Brain microvascular endothelial cell (primary cell): ENCODE data around the gene SWT1.

Experiments used
- DNase-seq: peaks from one replicate; pipeline ENCODE4 v3.0.0-alpha.2; 2020
- H3K27ac ChIP-seq: fragments of 250-450 bp; sonication (Bioruptor Pico); 2 replicates; pipeline ENCODE4 v1.5.1; 2020; ENCODE audit warnings: mild to moderate bottlenecking, moderate library complexity
- H3K27me3 ChIP-seq: fragments of 250-450 bp; sonication (Bioruptor Pico); replicated peaks from 2 replicates; pipeline ENCODE4 v1.5.1; 2020; ENCODE audit warnings: mild to moderate bottlenecking
- H3K36me3 ChIP-seq: fragments of 250-450 bp; sonication (Bioruptor Pico); replicated peaks from 2 replicates; pipeline ENCODE4 v1.5.1; 2020; ENCODE audit warnings: mild to moderate bottlenecking
- H3K4me3 ChIP-seq: 2 replicates; pipeline ENCODE4 v1.5.1; 2011; ENCODE audit warnings: low read depth, mild to moderate bottlenecking, control low read depth, low read length, moderate library complexity
- in situ Hi-C: cut with HindIII; loops from 2 replicates; pipeline ENCODE4 v1.10.0; 2017; ENCODE audit warnings: low sequenced_read_pairs, low pct_ligation_motif_present
- TF ChIP-seq, protein P1 (sequence below): IDR thresholded peaks from 2 replicates; pipeline ENCODE4 v1.5.1; 2011; ENCODE audit warnings: low read depth, mild to moderate bottlenecking, moderate library complexity, low read length, control low read depth, inconsistent platforms; ENCODE audit errors: missing control alignments

The SWT1 gene

GRCh38 chr1:185129708-185130107 lies 27.3 kb upstream of the SWT1 start:
- Histone ChIP-seq H3K4me3 (no peak overlapping the region), H3K27me3 (no peaks in the 10 kb centered on the region), H3K27ac (no peak overlapping the region), H3K36me3 (peaks cover 2% of the 10 kb centered on the region)
- TF ChIP-seq, protein P1, sequence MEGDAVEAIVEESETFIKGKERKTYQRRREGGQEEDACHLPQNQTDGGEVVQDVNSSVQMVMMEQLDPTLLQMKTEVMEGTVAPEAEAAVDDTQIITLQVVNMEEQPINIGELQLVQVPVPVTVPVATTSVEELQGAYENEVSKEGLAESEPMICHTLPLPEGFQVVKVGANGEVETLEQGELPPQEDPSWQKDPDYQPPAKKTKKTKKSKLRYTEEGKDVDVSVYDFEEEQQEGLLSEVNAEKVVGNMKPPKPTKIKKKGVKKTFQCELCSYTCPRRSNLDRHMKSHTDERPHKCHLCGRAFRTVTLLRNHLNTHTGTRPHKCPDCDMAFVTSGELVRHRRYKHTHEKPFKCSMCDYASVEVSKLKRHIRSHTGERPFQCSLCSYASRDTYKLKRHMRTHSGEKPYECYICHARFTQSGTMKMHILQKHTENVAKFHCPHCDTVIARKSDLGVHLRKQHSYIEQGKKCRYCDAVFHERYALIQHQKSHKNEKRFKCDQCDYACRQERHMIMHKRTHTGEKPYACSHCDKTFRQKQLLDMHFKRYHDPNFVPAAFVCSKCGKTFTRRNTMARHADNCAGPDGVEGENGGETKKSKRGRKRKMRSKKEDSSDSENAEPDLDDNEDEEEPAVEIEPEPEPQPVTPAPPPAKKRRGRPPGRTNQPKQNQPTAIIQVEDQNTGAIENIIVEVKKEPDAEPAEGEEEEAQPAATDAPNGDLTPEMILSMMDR, result no peak
- no peak for DNase-seq
- in situ Hi-C loops, result no loop called here

DNA sequence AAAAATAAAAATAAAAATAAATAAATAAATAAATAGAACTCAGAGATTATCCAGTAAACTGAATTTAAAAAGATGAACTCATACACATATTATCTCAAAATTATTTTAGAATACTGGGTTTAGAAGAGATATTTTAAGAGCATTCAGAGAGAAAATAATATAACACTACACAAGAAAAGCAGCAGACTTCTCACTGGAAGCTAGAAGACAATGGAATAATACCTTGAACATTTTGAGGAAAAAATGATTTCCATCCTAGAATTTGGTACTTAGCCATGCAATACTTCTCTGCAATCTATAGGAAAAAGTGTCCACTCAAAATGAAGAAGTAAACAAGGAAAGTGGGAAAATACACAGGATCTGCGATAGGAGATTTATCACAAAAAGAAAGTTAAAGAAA lies 24.4 kb upstream of the SWT1 start:
- TF ChIP-seq, protein P1, result no peak
- peaks cover 2% of the 10 kb centered on the region for H3K36me3 ChIP-seq
- in situ Hi-C loops, result no loop called here
- DNase-seq, result no peak
- no peak overlapping the region for H3K27ac ChIP-seq
- no peak overlapping the region for H3K4me3 ChIP-seq
- H3K27me3 ChIP-seq, result no peaks in the 10 kb centered on the region

DNA sequence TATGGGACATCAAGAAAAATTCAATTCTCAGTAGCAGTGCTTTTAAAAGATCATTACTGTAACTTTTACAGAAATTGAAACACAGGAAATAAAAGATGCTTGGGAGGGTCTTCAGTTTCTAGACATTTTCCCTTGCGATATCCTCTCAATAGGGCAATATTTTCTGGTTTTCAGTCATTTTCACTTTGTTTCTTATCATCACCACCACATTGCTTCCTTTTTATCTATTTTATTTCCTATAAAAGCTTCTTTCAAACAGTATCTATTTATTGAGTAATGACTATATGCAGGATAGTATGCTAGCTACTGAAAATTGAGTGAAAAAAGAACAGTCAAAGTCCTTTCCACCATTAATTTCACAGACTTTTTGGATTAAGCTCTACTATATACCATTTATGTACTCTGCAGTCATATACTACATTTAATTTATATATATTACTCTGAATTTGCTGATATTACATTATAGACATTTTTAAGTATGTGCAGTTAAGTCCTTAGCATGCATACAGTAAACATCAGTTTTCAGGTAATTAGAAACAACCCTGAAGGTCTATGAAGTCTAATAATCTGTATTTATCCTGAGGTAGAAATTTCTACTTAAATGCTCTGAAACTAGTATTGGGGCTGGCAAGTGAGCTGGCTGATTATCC lies 18.9 kb upstream of the SWT1 start:
- no peak for DNase-seq
- H3K27ac ChIP-seq, result no peak overlapping the region
- no peaks in the 10 kb centered on the region for H3K27me3 ChIP-seq
- no peak overlapping the region for H3K4me3 ChIP-seq
- in situ Hi-C loops, result no loop called here
- TF ChIP-seq, protein P1, result no peak
- peaks cover 3% of the 10 kb centered on the region for H3K36me3 ChIP-seq

GRCh38 chr1:185139246-185139645 lies 17.7 kb upstream of the SWT1 start:
- Histone ChIP-seq H3K27me3 (no peaks in the 10 kb centered on the region), H3K27ac (no peak overlapping the region), H3K4me3 (no peak overlapping the region), H3K36me3 (peaks cover 3% of the 10 kb centered on the region)
- TF ChIP-seq, protein P1, result no peak
- no peak for DNase-seq
- in situ Hi-C loops, result no loop called here

DNA sequence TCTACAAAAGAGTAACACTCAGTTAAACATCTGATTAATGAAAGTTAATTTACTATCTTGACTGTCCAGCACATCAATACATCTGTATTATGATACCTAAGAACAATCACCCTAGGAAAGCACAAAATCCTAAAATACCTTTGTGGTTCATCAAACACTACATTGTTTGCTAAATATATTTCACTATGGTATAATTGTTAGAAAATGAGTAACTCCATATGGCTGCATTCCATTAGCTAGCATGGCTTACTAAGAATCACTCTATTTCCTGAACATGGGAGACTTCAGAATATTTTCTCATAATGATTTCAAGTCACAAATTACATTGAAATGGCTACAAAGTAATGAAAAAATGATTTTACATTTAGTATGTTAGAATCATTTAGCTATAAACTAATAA lies 12.7 kb upstream of the SWT1 start:
- no peak for DNase-seq
- no peaks in the 10 kb centered on the region for H3K27me3 ChIP-seq
- peaks cover 5% of the 10 kb centered on the region for H3K36me3 ChIP-seq
- in situ Hi-C loops, result no loop called here
- H3K27ac ChIP-seq, result peak overlapping the region; percentile 26
- TF ChIP-seq, protein P1, result no peak
- no peak overlapping the region for H3K4me3 ChIP-seq

DNA sequence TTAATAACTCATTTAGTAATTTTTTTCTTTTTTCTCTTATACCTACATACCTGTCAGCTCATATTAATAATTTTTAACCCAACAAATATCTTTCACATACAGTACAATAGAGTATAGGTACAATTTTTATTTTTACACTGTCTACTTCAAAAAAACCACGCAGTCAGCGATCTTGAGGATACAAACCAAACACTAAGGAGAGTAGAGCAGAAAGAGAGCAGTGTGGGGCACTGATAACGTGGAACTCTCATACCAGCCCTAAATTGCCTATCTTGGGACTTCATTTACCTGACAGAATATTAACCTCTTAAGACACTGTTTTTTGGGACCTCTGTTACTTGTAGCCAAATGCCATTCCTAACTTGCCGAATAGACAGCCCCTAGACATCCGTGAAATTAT lies 5.8 kb upstream of the SWT1 start:
- no peak for DNase-seq
- in situ Hi-C loops, result loop anchor here (25.0 kb wide), 1 partner anchor 339 kb away; no protein-coding TSS in a partner anchor
- H3K4me3 ChIP-seq, result no peak overlapping the region
- H3K27ac ChIP-seq, result no peak overlapping the region
- H3K36me3 ChIP-seq, result peaks cover 2% of the 10 kb centered on the region
- no peaks in the 10 kb centered on the region for H3K27me3 ChIP-seq
- TF ChIP-seq, protein P1, result no peak
